Gastrocnemius medialis (tissue), 4 donors: ENCODE data around the gene H2BK1.

Experiments
- CTCF ChIP-seq, 5 experiments: fragments of 450-650 bp in 3 of 5; fragments of 200-600 bp in 2 of 5; sonication (generic) in 2 of 5; IDR thresholded peaks in 4 of 5; conservative IDR thresholded peaks in 1 of 5; 1 replicate in 4 of 5; 2 replicates in 1 of 5; pipeline ENCODE4 v1.5.1; 2016 to 2019; ENCODE audit warnings: antibody characterized with exemption in 5 of 5, mild to moderate bottlenecking in 3 of 5, moderate library complexity in 3 of 5
- POLR2A ChIP-seq, 2 donors: fragments of 450-650 bp; IDR thresholded peaks; one replicate each; pipeline ENCODE4 v1.6.1; 2017; ENCODE audit warnings: antibody characterized with exemption in 2 of 2, mild to moderate bottlenecking in 2 of 2, moderate library complexity in 2 of 2

GRCh38 chr7:151211155-151211772 lies 976 bp upstream of the H2BK1 start:
- no peak for TF ChIP-seq CTCF (IDR thresholded peaks at IDR 0.05 in 4 of 5, conservative IDR thresholded peaks at IDR 0.05 in 1 of 5)
- no peak for TF ChIP-seq POLR2A (IDR thresholded peaks at IDR 0.05)
